H9 (cell line): ENCODE measurements around the gene RBM4B. TPM values are rescaled to one million over a fixed set of nuclear protein-coding genes. Genes with fewer than 3 reads are reported as not detected.

ENCODE experiments used
- DNase-seq: peaks from one replicate; pipeline ENCODE4 v3.0.0-alpha.2; 2017
- H2AFZ ChIP-seq: one replicate; pipeline ENCODE4 v1.6.1; 2013; ENCODE audit warnings: mild to moderate bottlenecking, low read length, control low read depth, moderate library complexity
- H2AK5ac ChIP-seq: 2 replicates; pipeline ENCODE4 v1.6.1; 2013; ENCODE audit warnings: low read length, control low read depth, mixed read lengths; ENCODE audit not compliant: insufficient read length
- H2BK120ac ChIP-seq: one replicate; pipeline ENCODE4 v1.6.1; 2013; ENCODE audit warnings: low read depth, mild to moderate bottlenecking, low read length, control low read depth, inconsistent platforms; ENCODE audit not compliant: poor library complexity, severe bottlenecking
- H2BK12ac ChIP-seq: 2 replicates; pipeline ENCODE4 v1.6.1; 2013; ENCODE audit warnings: low read length, control low read depth, mixed read lengths, low read depth; ENCODE audit not compliant: insufficient read length
- H2BK15ac ChIP-seq: 2 replicates; pipeline ENCODE4 v1.6.1; 2013; ENCODE audit warnings: low read depth, low read length, control low read depth
- H2BK20ac ChIP-seq: one replicate; pipeline ENCODE4 v1.6.1; 2013; ENCODE audit warnings: low read depth, mild to moderate bottlenecking, low read length, control low read depth, inconsistent platforms; ENCODE audit not compliant: poor library complexity, severe bottlenecking
- H2BK5ac ChIP-seq: 2 replicates; pipeline ENCODE4 v1.6.1; 2013; ENCODE audit warnings: low read length, control low read depth, mixed read lengths; ENCODE audit not compliant: insufficient read length
- H3K14ac ChIP-seq: 2 replicates; pipeline ENCODE4 v1.6.1; 2013; ENCODE audit warnings: low read length, control low read depth; ENCODE audit not compliant: insufficient read depth
- H3K18ac ChIP-seq: 2 replicates; pipeline ENCODE4 v1.6.1; 2013; ENCODE audit warnings: low read depth, mild to moderate bottlenecking, mixed read lengths, low read length, control low read depth; ENCODE audit not compliant: insufficient read length
- H3K23ac ChIP-seq: 2 replicates; pipeline ENCODE4 v1.6.1; 2013; ENCODE audit warnings: low read length, control low read depth, mixed read lengths, low read depth; ENCODE audit not compliant: insufficient read length
- H3K23me2 ChIP-seq: 2 replicates; pipeline ENCODE4 v1.6.1; 2013; ENCODE audit warnings: low read depth, mild to moderate bottlenecking, mixed read lengths, low read length, control low read depth; ENCODE audit not compliant: insufficient read length, poor library complexity, severe bottlenecking
- H3K27ac ChIP-seq: 2 replicates; pipeline ENCODE4 v1.5.1; 2013; ENCODE audit warnings: low read length, control low read depth, mixed read lengths, low read depth; ENCODE audit not compliant: insufficient read length
- H3K27me3 ChIP-seq: 2 replicates; pipeline ENCODE4 v1.6.1; 2013; ENCODE audit warnings: low read length, control low read depth, inconsistent platforms; ENCODE audit not compliant: insufficient read depth
- H3K4ac ChIP-seq: 2 replicates; pipeline ENCODE4 v1.6.1; 2013; ENCODE audit warnings: low read depth, mild to moderate bottlenecking, control low read depth, inconsistent platforms, low read length, moderate library complexity
- H3K4me1 ChIP-seq: 2 replicates; pipeline ENCODE4 v1.6.1; 2013; ENCODE audit warnings: low read length, control low read depth, inconsistent platforms; ENCODE audit not compliant: insufficient read depth
- H3K4me2 ChIP-seq: 2 replicates; pipeline ENCODE4 v1.6.1; 2013; ENCODE audit warnings: low read length, control low read depth, mixed read lengths; ENCODE audit not compliant: insufficient read length, insufficient read depth
- H3K56ac ChIP-seq: 2 replicates; pipeline ENCODE4 v1.6.1; 2013; ENCODE audit warnings: low read depth, mild to moderate bottlenecking, mixed read lengths, low read length, control low read depth; ENCODE audit not compliant: insufficient read length
- H3K79me1 ChIP-seq: 2 replicates; pipeline ENCODE4 v1.6.1; 2013; ENCODE audit warnings: low read depth, mild to moderate bottlenecking, moderate library complexity, low read length, control low read depth, inconsistent platforms; ENCODE audit not compliant: insufficient read depth, poor library complexity, severe bottlenecking
- H3K79me2 ChIP-seq: 2 replicates; pipeline ENCODE4 v1.6.1; 2013; ENCODE audit warnings: low read length, control low read depth, inconsistent platforms; ENCODE audit not compliant: insufficient read depth
- H3K9ac ChIP-seq: 2 replicates; pipeline ENCODE4 v1.6.1; 2013; ENCODE audit warnings: low read length, control low read depth, mixed read lengths; ENCODE audit not compliant: insufficient read length; ENCODE audit errors: extremely low read depth
- H3K9me3 ChIP-seq: one replicate; pipeline ENCODE4 v1.6.1; 2013; ENCODE audit warnings: low read depth, low read length, inconsistent platforms; ENCODE audit not compliant: control insufficient read depth
- H3T11ph ChIP-seq: one replicate; pipeline ENCODE4 v1.6.1; 2013; ENCODE audit warnings: mild to moderate bottlenecking, low read length, control low read depth, inconsistent platforms
- H4K20me1 ChIP-seq: one replicate; pipeline ENCODE4 v1.6.1; 2013; ENCODE audit not compliant: control insufficient read depth, insufficient read length, insufficient read depth
- H4K5ac ChIP-seq: 2 replicates; pipeline ENCODE4 v1.6.1; 2013; ENCODE audit warnings: low read depth, mild to moderate bottlenecking, mixed read lengths, low read length, control low read depth; ENCODE audit not compliant: insufficient read length
- H4K8ac ChIP-seq: replicated peaks from 2 replicates; pipeline ENCODE4 v1.6.1; 2013; ENCODE audit warnings: low read length, control low read depth, mixed read lengths, low read depth; ENCODE audit not compliant: insufficient read length
- H4K91ac ChIP-seq: 2 replicates; pipeline ENCODE4 v1.6.1; 2013; ENCODE audit warnings: low read depth, mild to moderate bottlenecking, moderate library complexity, mixed read lengths, low read length, control low read depth; ENCODE audit not compliant: insufficient read length
- H3K27ac Mint-ChIP-seq, 3 experiments: 2 replicates in 2 of 3; 3 replicates in 1 of 3; pipeline ENCODE4 v1.8.0; 2020 to 2021; ENCODE audit warnings: mixed read lengths in 3 of 3, mild to moderate bottlenecking in 1 of 3, moderate library complexity in 1 of 3
- H3K27me3 Mint-ChIP-seq: 2 replicates; pipeline ENCODE4 v1.8.0; 2021; ENCODE audit warnings: low read depth, mild to moderate bottlenecking, moderate library complexity, mixed read lengths
- H3K36me3 Mint-ChIP-seq, 3 experiments: 2 replicates in 2 of 3; 3 replicates in 1 of 3; pipeline ENCODE4 v1.8.0; 2020 to 2021; ENCODE audit warnings: low read depth in 3 of 3, mixed read lengths in 3 of 3; ENCODE audit not compliant: insufficient read depth in 1 of 3
- H3K4me1 Mint-ChIP-seq, 2 experiments: 2 replicates each; pipeline ENCODE4 v1.8.0; 2020; ENCODE audit warnings: mixed read lengths in 2 of 2
- H3K4me3 Mint-ChIP-seq, 2 experiments: 2 replicates in 1 of 2; 3 replicates in 1 of 2; pipeline ENCODE4 v1.8.0; 2020 to 2021; ENCODE audit warnings: mild to moderate bottlenecking in 2 of 2, mixed read lengths in 2 of 2, moderate library complexity in 1 of 2
- H3K9me3 Mint-ChIP-seq, 2 experiments: 2 replicates in 1 of 2; 3 replicates in 1 of 2; pipeline ENCODE4 v1.8.0; 2020; ENCODE audit warnings: mild to moderate bottlenecking in 2 of 2, mixed read lengths in 2 of 2, moderate library complexity in 1 of 2
- WGBS: extraction: QIAGEN DNeasy Blood & Tissue Kit; methylation state at CpG from one replicate; pipeline ENCODE4 v1.1.7; 2013; ENCODE audit warnings: missing lambda C conversion rate, low lambda C conversion rate, mixed read lengths; ENCODE audit not compliant: insufficient read length; ENCODE audit errors: extremely low coverage; 5-methylcytosine and 5-hydroxymethylcytosine counted together
- total RNA-seq: library from RNA; stranded (reverse); gene quantifications from 2 replicates; pipeline ENCODE4 v1.2.1, GENCODE V29; 2021
- TF ChIP-seq, protein P1 (sequence below): fragments of 200-600 bp; sonication (generic); conservative IDR thresholded peaks from 3 replicates; pipeline ENCODE4 v1.8.0; 2021; ENCODE audit warnings: antibody characterized with exemption, mild to moderate bottlenecking

Gene RBM4B
- total RNA-seq, 1 experiment from 2014 or later = 34.0 TPM

DNA sequence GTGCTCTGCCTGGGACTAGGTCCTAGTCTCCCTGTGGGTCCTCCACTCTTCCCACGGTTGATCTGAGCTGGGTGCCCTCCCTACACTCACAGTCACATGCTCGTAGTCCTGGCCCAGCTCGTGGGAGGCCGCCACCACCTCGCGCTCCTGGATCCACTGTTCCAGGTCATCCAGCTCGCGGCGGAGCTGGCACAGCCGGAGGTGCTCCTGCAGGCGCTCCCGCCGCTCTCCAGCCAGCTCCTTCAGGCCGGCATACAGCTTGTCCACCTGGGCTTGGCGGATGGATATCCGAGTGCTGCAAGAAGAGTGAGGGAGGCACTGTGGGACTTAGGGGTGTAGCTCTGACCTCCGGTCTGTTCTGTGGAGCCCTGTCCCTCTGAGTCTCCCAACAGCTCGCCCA lies 14.8 kb upstream of the RBM4B start:
- no peaks in the 10 kb centered on the region for H3K4me1 ChIP-seq
- DNase-seq = no peak
- peaks cover 14 to 92% (median 91%) of the 10 kb centered on the region in 3 experiments for H3K36me3 Mint-ChIP-seq
- no peak overlapping the region for H3K4me3 Mint-ChIP-seq
- no peak overlapping the region for H2BK15ac ChIP-seq
- no peak overlapping the region for H3K14ac ChIP-seq
- H3K23me2 ChIP-seq = no peaks in the 10 kb centered on the region
- H3T11ph ChIP-seq = no peak overlapping the region
- H4K91ac ChIP-seq = no peak overlapping the region
- H3K79me1 ChIP-seq = no peaks in the 10 kb centered on the region
- no peak overlapping the region for H4K5ac ChIP-seq
- H3K56ac ChIP-seq = no peak overlapping the region
- H3K27ac Mint-ChIP-seq = no peak overlapping the region
- no peak overlapping the region for H3K18ac ChIP-seq
- H3K27me3 Mint-ChIP-seq = no peaks in the 10 kb centered on the region
- no CpG with 5 or more reads among the region's 18 CpGs for WGBS
- H3K79me2 ChIP-seq = no peaks in the 10 kb centered on the region
- H3K9me3 Mint-ChIP-seq = no peaks in the 10 kb centered on the region; a peak in 1 of 5 replicates
- H3K27me3 ChIP-seq = no peaks in the 10 kb centered on the region
- no peak overlapping the region for H2AK5ac ChIP-seq
- no peak overlapping the region for H3K4me2 ChIP-seq
- no peak overlapping the region for H2BK5ac ChIP-seq
- H2BK120ac ChIP-seq = no peak overlapping the region
- H4K8ac ChIP-seq = no peak overlapping the region
- TF ChIP-seq, protein P1, sequence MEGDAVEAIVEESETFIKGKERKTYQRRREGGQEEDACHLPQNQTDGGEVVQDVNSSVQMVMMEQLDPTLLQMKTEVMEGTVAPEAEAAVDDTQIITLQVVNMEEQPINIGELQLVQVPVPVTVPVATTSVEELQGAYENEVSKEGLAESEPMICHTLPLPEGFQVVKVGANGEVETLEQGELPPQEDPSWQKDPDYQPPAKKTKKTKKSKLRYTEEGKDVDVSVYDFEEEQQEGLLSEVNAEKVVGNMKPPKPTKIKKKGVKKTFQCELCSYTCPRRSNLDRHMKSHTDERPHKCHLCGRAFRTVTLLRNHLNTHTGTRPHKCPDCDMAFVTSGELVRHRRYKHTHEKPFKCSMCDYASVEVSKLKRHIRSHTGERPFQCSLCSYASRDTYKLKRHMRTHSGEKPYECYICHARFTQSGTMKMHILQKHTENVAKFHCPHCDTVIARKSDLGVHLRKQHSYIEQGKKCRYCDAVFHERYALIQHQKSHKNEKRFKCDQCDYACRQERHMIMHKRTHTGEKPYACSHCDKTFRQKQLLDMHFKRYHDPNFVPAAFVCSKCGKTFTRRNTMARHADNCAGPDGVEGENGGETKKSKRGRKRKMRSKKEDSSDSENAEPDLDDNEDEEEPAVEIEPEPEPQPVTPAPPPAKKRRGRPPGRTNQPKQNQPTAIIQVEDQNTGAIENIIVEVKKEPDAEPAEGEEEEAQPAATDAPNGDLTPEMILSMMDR = no peak
- no peak overlapping the region for H2BK20ac ChIP-seq
- H2AFZ ChIP-seq = no peak overlapping the region
- no peaks in the 10 kb centered on the region for H3K9me3 ChIP-seq
- H3K9ac ChIP-seq = no peak overlapping the region
- H2BK12ac ChIP-seq = no peak overlapping the region
- no peak overlapping the region for H3K4ac ChIP-seq
- no peak overlapping the region for H3K27ac ChIP-seq
- no peak overlapping the region for H3K23ac ChIP-seq
- H4K20me1 ChIP-seq = no peaks in the 10 kb centered on the region
- H3K4me1 Mint-ChIP-seq = peaks cover 5 to 8% of the 10 kb centered on the region in 2 experiments; a peak in 1 of 4 replicates
